ENCODE results near the gene TSHR.

The TSHR gene

DNA sequence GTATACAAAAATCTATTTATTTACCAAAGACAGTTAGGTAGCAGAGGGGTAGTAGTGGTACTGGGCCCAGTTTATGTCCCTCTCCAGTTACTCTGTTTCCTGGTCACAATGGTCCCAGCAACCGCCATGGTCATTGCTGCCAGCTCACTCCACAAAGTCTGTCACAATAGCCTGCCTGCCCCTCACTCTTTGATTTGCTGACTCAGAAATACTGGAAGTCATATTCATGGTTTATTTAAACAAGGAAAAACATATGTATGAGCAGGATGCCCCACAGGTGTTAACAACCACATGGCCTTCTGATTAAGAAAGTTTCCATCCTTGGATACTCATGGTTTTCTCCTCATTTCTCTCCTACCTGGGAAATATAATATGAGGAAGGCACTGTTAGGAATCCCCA lies 49.2 kb downstream of the TSHR start:
- no peak overlapping the region for H3K4me3 ChIP-seq (ENCODE audit: control insufficient read depth, low read depth, low read length)
- no peak for DNase-seq (ENCODE audit: low read depth)
- TF ChIP-seq, protein P1, sequence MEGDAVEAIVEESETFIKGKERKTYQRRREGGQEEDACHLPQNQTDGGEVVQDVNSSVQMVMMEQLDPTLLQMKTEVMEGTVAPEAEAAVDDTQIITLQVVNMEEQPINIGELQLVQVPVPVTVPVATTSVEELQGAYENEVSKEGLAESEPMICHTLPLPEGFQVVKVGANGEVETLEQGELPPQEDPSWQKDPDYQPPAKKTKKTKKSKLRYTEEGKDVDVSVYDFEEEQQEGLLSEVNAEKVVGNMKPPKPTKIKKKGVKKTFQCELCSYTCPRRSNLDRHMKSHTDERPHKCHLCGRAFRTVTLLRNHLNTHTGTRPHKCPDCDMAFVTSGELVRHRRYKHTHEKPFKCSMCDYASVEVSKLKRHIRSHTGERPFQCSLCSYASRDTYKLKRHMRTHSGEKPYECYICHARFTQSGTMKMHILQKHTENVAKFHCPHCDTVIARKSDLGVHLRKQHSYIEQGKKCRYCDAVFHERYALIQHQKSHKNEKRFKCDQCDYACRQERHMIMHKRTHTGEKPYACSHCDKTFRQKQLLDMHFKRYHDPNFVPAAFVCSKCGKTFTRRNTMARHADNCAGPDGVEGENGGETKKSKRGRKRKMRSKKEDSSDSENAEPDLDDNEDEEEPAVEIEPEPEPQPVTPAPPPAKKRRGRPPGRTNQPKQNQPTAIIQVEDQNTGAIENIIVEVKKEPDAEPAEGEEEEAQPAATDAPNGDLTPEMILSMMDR (IDR thresholded peaks at IDR 0.05; ENCODE audit: control insufficient read depth, insufficient read depth, low read depth, low read length, missing control alignments), result no peak

- TF ChIP-seq, protein P1 (IDR thresholded peaks at IDR 0.05; ENCODE audit: control insufficient read depth, insufficient read depth, low read depth, low read length, missing control alignments), result no peak
- DNase-seq (ENCODE audit: low read depth), result no peak
- no peak overlapping the region for H3K4me3 ChIP-seq (ENCODE audit: control insufficient read depth, low read depth, low read length)
These were observed 50.3 kb downstream of the TSHR start for GRCh38 chr14:81005540-81006228.

DNA sequence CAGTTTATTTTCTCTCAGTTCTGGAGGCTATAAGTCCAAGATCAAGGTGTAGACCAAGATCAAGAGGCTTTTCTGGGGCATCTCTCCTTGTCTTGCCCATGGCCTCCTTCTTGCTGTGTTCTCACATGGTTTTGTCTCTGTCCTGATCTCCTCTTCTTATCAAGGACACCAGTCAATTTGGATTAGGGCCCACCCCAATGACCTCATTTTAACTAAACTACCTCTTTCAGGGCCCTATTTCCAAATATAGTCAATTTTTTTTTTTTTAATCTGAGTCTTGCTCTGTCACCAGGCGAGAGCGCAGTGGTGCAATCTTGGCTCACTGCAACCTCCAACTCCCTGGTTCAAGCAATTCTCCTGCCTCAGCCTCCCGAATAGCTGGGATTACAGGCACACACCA lies 50.8 kb downstream of the TSHR start:
- no peak overlapping the region for H3K4me3 ChIP-seq (ENCODE audit: control insufficient read depth, low read depth, low read length)
- TF ChIP-seq, protein P1 (IDR thresholded peaks at IDR 0.05; ENCODE audit: control insufficient read depth, insufficient read depth, low read depth, low read length, missing control alignments), result no peak
- no peak for DNase-seq (ENCODE audit: low read depth)

DNA sequence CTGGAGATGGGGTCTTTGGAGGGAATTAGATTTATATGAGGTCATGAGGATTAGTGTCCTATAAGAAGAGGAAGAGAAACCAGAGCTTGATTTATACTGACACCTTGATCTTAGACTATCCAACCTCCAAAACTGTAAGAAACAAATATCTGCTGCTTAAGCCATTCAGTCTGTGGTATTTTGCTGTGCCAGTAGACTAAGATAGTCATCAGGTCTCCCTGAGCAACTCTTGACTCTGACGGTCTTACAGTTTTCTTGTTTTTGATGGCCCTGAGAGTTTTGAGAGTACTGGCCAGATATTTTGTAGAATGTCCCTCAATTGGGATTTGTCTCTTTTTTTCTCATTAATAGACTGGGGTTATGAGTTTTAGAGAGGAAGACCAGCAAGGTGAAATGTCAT lies 51.7 kb downstream of the TSHR start:
- DNase-seq (ENCODE audit: low read depth), result no peak
- H3K4me3 ChIP-seq (ENCODE audit: control insufficient read depth, low read depth, low read length), result no peak overlapping the region
- TF ChIP-seq, protein P1 (IDR thresholded peaks at IDR 0.05; ENCODE audit: control insufficient read depth, insufficient read depth, low read depth, low read length, missing control alignments), result no peak

DNA sequence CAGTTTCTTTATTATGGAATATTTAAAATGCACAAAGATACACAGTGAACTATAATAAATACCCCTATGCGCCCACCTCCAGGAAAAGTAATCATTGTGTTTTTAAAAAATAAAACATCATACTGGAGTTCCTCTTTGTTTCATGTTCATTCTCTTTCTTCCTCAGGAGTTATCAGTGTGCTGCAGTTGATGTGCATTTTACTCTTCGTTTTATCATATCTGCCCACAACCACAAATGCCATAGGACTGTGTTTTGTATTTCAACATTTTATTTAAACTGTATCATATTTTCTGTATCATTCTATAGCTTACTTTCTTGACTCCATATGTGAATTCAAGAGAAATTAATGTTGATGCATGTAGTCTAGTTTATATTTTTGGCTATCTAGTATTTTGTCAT lies 53.9 kb downstream of the TSHR start:
- TF ChIP-seq, protein P1 (IDR thresholded peaks at IDR 0.05; ENCODE audit: control insufficient read depth, insufficient read depth, low read depth, low read length, missing control alignments), result no peak
- no peak for DNase-seq (ENCODE audit: low read depth)
- no peak overlapping the region for H3K4me3 ChIP-seq (ENCODE audit: control insufficient read depth, low read depth, low read length)

GRCh38 chr14:81018251-81018650 lies 62.8 kb downstream of the TSHR start:
- DNase-seq (ENCODE audit: low read depth), result no peak
- TF ChIP-seq, protein P1 (IDR thresholded peaks at IDR 0.05; ENCODE audit: control insufficient read depth, insufficient read depth, low read depth, low read length, missing control alignments), result no peak
- no peak overlapping the region for H3K4me3 ChIP-seq (ENCODE audit: control insufficient read depth, low read depth, low read length)

Measured in AG09309 (cell line).